IMR-90 (cell line): ENCODE data around the gene BOD1. TPM values are rescaled to one million over a fixed set of nuclear protein-coding genes. Genes with fewer than 3 reads are reported as not detected.
A peak's percentile ranks its signal among the peaks of the same experiment; 100 is the strongest.

Experiments
- ATAC-seq: fragments of 200-7000 bp; cut with Tn5 transposase; 2 replicates; pipeline ENCODE4 v1.9.1; 2020; ENCODE audit warnings: low read depth, mild to moderate bottlenecking, moderate library complexity
- BruUV-seq: library from RNA; stranded (reverse); fragments of 400-500 nt; replicated peaks from 2 replicates; lab custom pipeline; 2021; lab: Mats Ljungman, UMichigan
- CTCF ChIA-PET: fragments of 300-600 bp; formaldehyde crosslinking; extraction: SDS; loops from one replicate; lab custom pipeline; 2021; ENCODE audit warnings: antibody characterized with exemption; lab: Yijun Ruan, JAX
- POLR2A ChIA-PET: fragments of 300-600 bp; sonication (Branson Sonifier 250); formaldehyde crosslinking; loops from one replicate; lab custom pipeline; 2022; ENCODE audit warnings: antibody characterized with exemption; ENCODE audit not compliant: unreplicated experiment; lab: Charles Lee
- DNase-seq: peaks from one replicate; pipeline ENCODE4 v3.0.0; 2013
- H2AFZ ChIP-seq: replicated peaks from 2 replicates; pipeline ENCODE3; 2013; ENCODE audit warnings: low read length, mild to moderate bottlenecking; ENCODE audit not compliant: poor library complexity
- H2AK5ac ChIP-seq: 2 replicates; pipeline ENCODE4 v1.6.1; 2013; ENCODE audit warnings: low read depth, low read length, inconsistent platforms
- H2AK9ac ChIP-seq: replicated peaks from 2 replicates; pipeline ENCODE3; 2013; ENCODE audit warnings: mild to moderate bottlenecking, low read depth, low read length, moderate library complexity; ENCODE audit not compliant: poor library complexity
- H2BK120ac ChIP-seq: 2 replicates; pipeline ENCODE4 v1.6.1; 2013; ENCODE audit warnings: low read depth, low read length, inconsistent platforms
- H2BK15ac ChIP-seq: 3 replicates; pipeline ENCODE4 v1.6.1; 2013; ENCODE audit warnings: low read depth, low read length, inconsistent platforms
- H2BK20ac ChIP-seq: 2 replicates; pipeline ENCODE4 v1.6.1; 2013; ENCODE audit warnings: low read depth, mild to moderate bottlenecking, inconsistent platforms, low read length, moderate library complexity
- H2BK5ac ChIP-seq: 2 replicates; pipeline ENCODE4 v1.6.1; 2013; ENCODE audit warnings: mild to moderate bottlenecking, low read depth, low read length, inconsistent platforms; ENCODE audit not compliant: poor library complexity, severe bottlenecking
- H3K14ac ChIP-seq: replicated peaks from 2 replicates; pipeline ENCODE4 v1.6.1; 2013; ENCODE audit warnings: low read depth, low read length, inconsistent platforms
- H3K18ac ChIP-seq: 2 replicates; pipeline ENCODE4 v1.6.1; 2013; ENCODE audit warnings: low read depth, low read length, control low read depth
- H3K23ac ChIP-seq: 2 replicates; pipeline ENCODE4 v1.6.1; 2013; ENCODE audit warnings: low read depth, low read length, inconsistent platforms
- H3K27ac ChIP-seq: 2 replicates; pipeline ENCODE4 v1.5.1; 2013; ENCODE audit warnings: mild to moderate bottlenecking, control low read depth, low read length; ENCODE audit not compliant: insufficient read depth
- H3K27me3 ChIP-seq: 2 replicates; pipeline ENCODE4 v1.6.1; 2013; ENCODE audit warnings: low read length; ENCODE audit not compliant: control insufficient read depth, insufficient read depth
- H3K36me3 ChIP-seq: 2 replicates; pipeline ENCODE4 v1.6.1; 2013; ENCODE audit warnings: low read length, mixed read lengths; ENCODE audit not compliant: control insufficient read depth, insufficient read depth
- H3K4ac ChIP-seq: 2 replicates; pipeline ENCODE4 v1.6.1; 2013; ENCODE audit warnings: low read depth, low read length, inconsistent platforms
- H3K4me1 ChIP-seq: 2 replicates; pipeline ENCODE4 v1.6.1; 2013; ENCODE audit warnings: low read length, mixed read lengths; ENCODE audit not compliant: control insufficient read depth, insufficient read depth
- H3K4me2 ChIP-seq: 2 replicates; pipeline ENCODE4 v1.6.1; 2013; ENCODE audit warnings: low read depth, mild to moderate bottlenecking, control low read depth, low read length, moderate library complexity
- H3K4me3 ChIP-seq: 2 replicates; pipeline ENCODE4 v1.5.1; 2013; ENCODE audit warnings: low read depth, mild to moderate bottlenecking, control low read depth, low read length, moderate library complexity; ENCODE audit not compliant: insufficient read depth
- H3K56ac ChIP-seq: 2 replicates; pipeline ENCODE4 v1.6.1; 2013; ENCODE audit warnings: low read length, inconsistent platforms; ENCODE audit not compliant: insufficient read depth; ENCODE audit errors: extremely low read depth
- H3K79me1 ChIP-seq, 2 experiments: 2 replicates each; pipeline ENCODE4 v1.6.1; 2013; ENCODE audit warnings: low read length in 2 of 2, inconsistent platforms in 1 of 2, low read depth in 1 of 2
- H3K9ac ChIP-seq: 2 replicates; pipeline ENCODE4 v1.6.1; 2013; ENCODE audit warnings: low read depth, low read length, control low read depth
- H3K9me1 ChIP-seq: 2 replicates; pipeline ENCODE4 v1.6.1; 2013; ENCODE audit warnings: low read length, inconsistent platforms; ENCODE audit not compliant: insufficient read depth
- H3K9me3 ChIP-seq: 2 replicates; pipeline ENCODE4 v1.6.1; 2013; ENCODE audit warnings: low read length; ENCODE audit not compliant: control insufficient read depth, insufficient read depth
- H4K20me1 ChIP-seq: 2 replicates; pipeline ENCODE4 v1.6.1; 2013; ENCODE audit warnings: low read length, inconsistent platforms; ENCODE audit not compliant: insufficient read depth
- H4K5ac ChIP-seq: 2 replicates; pipeline ENCODE4 v1.6.1; 2013; ENCODE audit warnings: mild to moderate bottlenecking, low read depth, low read length, control low read depth
- H4K8ac ChIP-seq, 2 experiments: 2 replicates each; pipeline ENCODE4 v1.6.1; 2013; ENCODE audit warnings: low read depth in 2 of 2, low read length in 2 of 2, control low read depth in 1 of 2, inconsistent platforms in 1 of 2
- H4K91ac ChIP-seq: 2 replicates; pipeline ENCODE4 v1.6.1; 2013; ENCODE audit warnings: low read depth, low read length, inconsistent platforms; ENCODE audit not compliant: insufficient read depth
- BHLHE40 ChIP-seq: fragments of 150-350 bp; IDR thresholded peaks from 2 replicates; pipeline ENCODE4 v1.6.1; 2016; ENCODE audit warnings: mild to moderate bottlenecking, low read depth, low read length
- CEBPB ChIP-seq: IDR thresholded peaks from 2 replicates; pipeline ENCODE4 v1.6.1; 2012; ENCODE audit warnings: low read depth, low read length, improper control_type of control experiment
- CTCF ChIP-seq: conservative IDR thresholded peaks from 2 replicates; pipeline ENCODE4 v1.5.1; 2012; ENCODE audit warnings: mild to moderate bottlenecking, low read depth, low read length, improper control_type of control experiment
- ELK1 ChIP-seq: fragments of 150-350 bp; IDR thresholded peaks from 2 replicates; pipeline ENCODE4 v1.6.1; 2016; ENCODE audit warnings: low read depth, mild to moderate bottlenecking, low read length, moderate library complexity, borderline replicate concordance
- FOS ChIP-seq: fragments of 150-350 bp; IDR thresholded peaks from 2 replicates; pipeline ENCODE4 v1.6.1; 2016; ENCODE audit warnings: low read depth, low read length
- MAFK ChIP-seq: IDR thresholded peaks from 2 replicates; pipeline ENCODE4 v1.6.1; 2012; ENCODE audit warnings: low read depth, low read length, improper control_type of control experiment
- NFE2L2 ChIP-seq: fragments of 150-350 bp; IDR thresholded peaks from 2 replicates; pipeline ENCODE4 v1.6.1; 2016; ENCODE audit warnings: low read depth, mild to moderate bottlenecking, low read length
- POLR2A ChIP-seq: IDR thresholded peaks from 2 replicates; pipeline ENCODE4 v1.6.1; 2012; ENCODE audit warnings: mild to moderate bottlenecking, low read depth, low read length
- RAD21 ChIP-seq: IDR thresholded peaks from 2 replicates; pipeline ENCODE4 v1.6.1; 2012; ENCODE audit warnings: low read length, improper control_type of control experiment
- RCOR1 ChIP-seq: IDR thresholded peaks from 2 replicates; pipeline ENCODE4 v1.6.1; 2012; ENCODE audit warnings: mild to moderate bottlenecking, low read length, improper control_type of control experiment; ENCODE audit not compliant: insufficient replicate concordance
- RFX5 ChIP-seq: IDR thresholded peaks from 2 replicates; pipeline ENCODE4 v1.8.0; 2012; ENCODE audit warnings: low read depth, mild to moderate bottlenecking, low read length, moderate library complexity
- SMC3 ChIP-seq: fragments of 150-350 bp; IDR thresholded peaks from 2 replicates; pipeline ENCODE4 v1.6.1; 2016; ENCODE audit warnings: low read depth, mild to moderate bottlenecking, antibody characterized with exemption, low read length, moderate library complexity
- USF2 ChIP-seq: fragments of 150-350 bp; IDR thresholded peaks from 2 replicates; pipeline ENCODE4 v1.6.1; 2017; ENCODE audit warnings: mild to moderate bottlenecking, antibody characterized with exemption, low read length, low read depth
- WGBS, 2 experiments: methylation state at CpG; one replicate each; pipeline versions ENCODE4 v1.1.5 to v1.1.7; 2013; ENCODE audit warnings: missing lambda C conversion rate in 2 of 2; ENCODE audit not compliant: insufficient read length in 1 of 2; ENCODE audit errors: extremely low coverage in 2 of 2; 5-methylcytosine and 5-hydroxymethylcytosine counted together
- dilution Hi-C: fragments of 300-500 bp; cut with HindIII; formaldehyde crosslinking; loops from one replicate; pipeline ENCODE4 v1.14.3; 2018; ENCODE audit warnings: low sequenced_read_pairs; ENCODE audit not compliant: unreplicated experiment
- in situ Hi-C: fragments of 300-500 bp; cut with MboI; formaldehyde crosslinking; loops from 3 replicates; pipeline ENCODE4 v1.14.3; 2019; ENCODE audit warnings: low sequenced_read_pairs, inconsistent platforms, mixed read lengths
- intact Hi-C: fragments of 100-400 bp; cut with micrococcal nuclease; formaldehyde crosslinking; loops from 2 replicates; pipeline ENCODE4 v1.10.0; 2022
- polyA plus RNA-seq, 3 experiments: library from polyadenylated mRNA; depleted of rRNA; stranded (reverse); fragments of >200 nt; gene quantifications; 2 replicates each; pipeline ENCODE4 v1.2.3, GENCODE V29; 2012; ENCODE audit warnings: low replicate concordance in 1 of 3
- total RNA-seq: library from RNA; depleted of rRNA; stranded (reverse); fragments of >200 nt; gene quantifications from 2 replicates; pipeline ENCODE4 v1.2.3, GENCODE V29; 2012

The BOD1 gene
- total and polyA plus RNA-seq, 2 of the 4 experiments (the other 2 are of a cell fraction): 57.9 to 71.7 TPM

GRCh38 chr5:173615884-173616576 lies 420 bp downstream of the BOD1 start:
- in situ Hi-C loops (loop anchor here (5.0 kb wide), 1 partner anchor 356 kb away; no protein-coding TSS in a partner anchor), dilution Hi-C loops (no loop called here), intact Hi-C loops (loop anchor here (1.0 to 10.0 kb wide), 5 partner anchors 206 to 911 kb away; partner anchors contain the start of gene STC2)
- H3K27me3 ChIP-seq: no peaks in the 10 kb centered on the region
- H3K9me3 ChIP-seq: no peaks in the 10 kb centered on the region
- peaks cover 6% of the 10 kb centered on the region for H3K36me3 ChIP-seq
- H4K91ac ChIP-seq: peak overlapping the region; percentile 64; the same call in 1 of the 2 replicates
- peaks cover 26 to 46% of the 10 kb centered on the region in 2 experiments for H3K79me1 ChIP-seq
- peak overlapping the region; percentile 7; the same call in 1 of the 2 replicates for H4K5ac ChIP-seq
- H2AFZ ChIP-seq: peak overlapping the region; percentile 91
- peak overlapping the region; percentile 25; the same call in 1 of the 2 replicates for H3K18ac ChIP-seq
- H3K4ac ChIP-seq: peak overlapping the region; percentile 87
- no peak overlapping the region; the same call in 1 of the 2 replicates for H2AK5ac ChIP-seq
- peak overlapping the region; percentile 51; the same call in 1 of the 2 replicates for H3K14ac ChIP-seq
- peak overlapping the region; percentile 52; the same call in 1 of the 2 replicates for H2BK120ac ChIP-seq
- BruUV-seq: no TSS peak
- peak; percentile 61 for ATAC-seq
- ChIA-PET CTCF (interaction anchor here (0.6 to 2.7 kb wide), 18 partner anchors 9 to 909 kb away, joined by 3 to 16 read pairs (median 4); no protein-coding TSS in a partner anchor), POLR2A (interaction anchor here (0.8 to 1.0 kb wide), 2 partner anchors 272 to 322 kb away, joined by 3 read pairs; partner anchors contain the start of gene CPEB4)
- H2BK5ac ChIP-seq: peak overlapping the region; percentile 68
- H3K56ac ChIP-seq: peak overlapping the region; percentile 40
- H4K20me1 ChIP-seq: peaks cover 37% of the 10 kb centered on the region
- peak overlapping the region; percentile 95 for H3K4me3 ChIP-seq
- H3K23ac ChIP-seq: peak overlapping the region; percentile 46; the same call in 1 of the 2 replicates
- peak overlapping the region; percentile 72 for H3K9ac ChIP-seq
- peak overlapping the region; percentile 95 for H3K4me2 ChIP-seq
- H4K8ac ChIP-seq: peak overlapping the region in 1 of 2 experiments; percentile 64; a peak in 1 of 4 replicates
- no peak overlapping the region for H2BK15ac ChIP-seq
- peak overlapping the region; percentile 93 for H2AK9ac ChIP-seq
- 0% methylated on average over 20 of the region's 55 CpGs; no CpG with 5 or more reads in 1 of the 2 experiments for WGBS, 2 experiments
- peaks cover 15% of the 10 kb centered on the region for H3K9me1 ChIP-seq
- H3K27ac ChIP-seq: peak overlapping the region; percentile 79
- peaks cover 11% of the 10 kb centered on the region for H3K4me1 ChIP-seq
- H2BK20ac ChIP-seq: no peak overlapping the region
- peak; percentile 85 for DNase-seq
- peak; percentile 99 for TF ChIP-seq BHLHE40
- TF ChIP-seq NFE2L2: no peak
- no peak for TF ChIP-seq RCOR1
- TF ChIP-seq POLR2A: peak; percentile 68; the same call in 1 of the 2 replicates
- peak; percentile 75 for TF ChIP-seq CTCF
- TF ChIP-seq MAFK: no peak
- no peak for TF ChIP-seq ELK1
- peak; percentile 86 for TF ChIP-seq USF2
- no peak for TF ChIP-seq FOS
- TF ChIP-seq SMC3: peak; percentile 38; the same call in 1 of the 2 replicates
- no peak for TF ChIP-seq CEBPB
- TF ChIP-seq RAD21: peak; percentile 59
- no peak for TF ChIP-seq RFX5
